ENCODE measurements around the gene MUC13.
"Not testable (repeated sequence)": the region's sequence is repeated elsewhere in the genome, so short reads cannot be mapped to it uniquely, and the experiment has no call there.

The MUC13 gene, protein sequence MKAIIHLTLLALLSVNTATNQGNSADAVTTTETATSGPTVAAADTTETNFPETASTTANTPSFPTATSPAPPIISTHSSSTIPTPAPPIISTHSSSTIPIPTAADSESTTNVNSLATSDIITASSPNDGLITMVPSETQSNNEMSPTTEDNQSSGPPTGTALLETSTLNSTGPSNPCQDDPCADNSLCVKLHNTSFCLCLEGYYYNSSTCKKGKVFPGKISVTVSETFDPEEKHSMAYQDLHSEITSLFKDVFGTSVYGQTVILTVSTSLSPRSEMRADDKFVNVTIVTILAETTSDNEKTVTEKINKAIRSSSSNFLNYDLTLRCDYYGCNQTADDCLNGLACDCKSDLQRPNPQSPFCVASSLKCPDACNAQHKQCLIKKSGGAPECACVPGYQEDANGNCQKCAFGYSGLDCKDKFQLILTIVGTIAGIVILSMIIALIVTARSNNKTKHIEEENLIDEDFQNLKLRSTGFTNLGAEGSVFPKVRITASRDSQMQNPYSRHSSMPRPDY

DNA sequence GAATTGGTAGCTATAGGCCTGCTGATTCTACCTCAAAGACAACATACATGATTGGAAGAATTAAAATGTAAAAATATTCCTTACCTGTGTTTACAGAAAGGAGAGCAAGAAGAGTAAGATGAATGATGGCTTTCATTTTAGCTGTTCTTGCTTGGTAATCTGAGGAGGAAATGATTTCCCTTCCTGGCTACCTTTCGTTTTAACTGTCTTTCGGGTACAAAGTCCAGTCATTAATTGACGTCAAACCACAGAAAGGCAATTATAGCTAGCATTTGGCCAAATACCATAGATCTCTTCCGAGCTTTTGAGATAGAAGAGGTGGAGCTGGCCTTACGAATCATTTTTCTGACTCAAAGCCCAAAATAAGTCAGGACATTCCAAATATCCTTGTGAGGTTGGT lies at the start of gene MUC13:
TSS of gene MUC13 (minus strand) at position 175 of the 400 bp plus-strand sequence. CDS start at position 136, 39 bp downstream.
- DNase-seq = no peak

DNA sequence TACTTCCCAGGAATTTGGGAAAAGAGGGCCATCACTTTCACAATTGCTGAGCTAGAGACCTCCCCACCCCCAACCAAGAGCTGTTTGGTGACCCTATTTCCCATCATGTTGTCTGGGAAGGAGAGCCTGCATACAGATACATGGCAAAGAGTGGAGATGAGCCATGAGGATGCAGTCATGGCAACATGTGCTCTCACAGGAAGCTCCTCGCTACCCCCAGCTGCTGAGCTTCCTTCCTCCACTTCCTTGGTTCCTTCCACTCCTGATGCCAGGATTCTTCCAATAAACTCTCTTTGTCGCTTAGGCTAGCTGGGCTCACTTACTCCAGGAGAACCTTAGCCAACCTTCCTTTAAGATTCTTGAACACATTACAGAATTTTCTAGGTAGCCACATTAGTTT lies 48.3 kb upstream of the MUC13 start:
- DNase-seq = no peak

DNA sequence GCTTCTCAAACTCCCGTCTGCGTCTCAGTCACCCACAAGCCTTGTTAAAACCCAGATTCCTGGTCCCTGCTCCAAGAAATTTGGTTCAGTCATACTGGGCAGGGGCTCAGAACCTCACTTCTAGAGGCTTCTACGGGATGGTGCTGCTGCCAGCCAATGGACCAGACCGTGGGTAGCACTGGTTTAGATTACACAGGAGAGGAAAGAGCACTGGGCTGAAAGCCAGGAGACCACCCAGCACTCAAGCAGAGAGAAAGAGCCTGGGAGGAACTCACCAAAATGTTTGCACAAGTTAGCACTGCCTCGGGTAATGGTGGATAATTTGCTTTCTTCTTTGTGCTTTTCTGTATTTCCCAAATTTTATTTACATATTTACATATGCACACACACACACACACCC lies 46.9 kb upstream of the MUC13 start:
- no peak for DNase-seq

DNA sequence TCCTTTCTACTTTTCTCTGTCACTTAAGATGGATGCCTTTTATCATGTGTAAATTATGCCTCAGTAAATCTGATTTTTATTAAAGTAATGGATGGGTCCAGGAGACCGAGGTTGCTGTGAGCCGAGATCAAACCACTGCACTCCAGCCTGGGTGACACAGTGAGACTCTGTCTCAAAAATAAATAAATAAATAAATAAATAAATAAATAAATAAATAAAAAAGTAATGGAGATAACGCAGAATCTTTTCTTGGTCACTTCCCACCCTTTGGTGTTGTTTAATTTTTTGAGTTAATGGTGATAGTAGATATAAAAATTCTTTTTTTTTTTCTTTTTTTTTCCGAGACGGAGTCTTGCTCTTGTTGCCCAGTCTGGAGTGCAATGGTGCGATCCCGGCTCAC lies 44.1 kb upstream of the MUC13 start:
- DNase-seq = no peak

DNA sequence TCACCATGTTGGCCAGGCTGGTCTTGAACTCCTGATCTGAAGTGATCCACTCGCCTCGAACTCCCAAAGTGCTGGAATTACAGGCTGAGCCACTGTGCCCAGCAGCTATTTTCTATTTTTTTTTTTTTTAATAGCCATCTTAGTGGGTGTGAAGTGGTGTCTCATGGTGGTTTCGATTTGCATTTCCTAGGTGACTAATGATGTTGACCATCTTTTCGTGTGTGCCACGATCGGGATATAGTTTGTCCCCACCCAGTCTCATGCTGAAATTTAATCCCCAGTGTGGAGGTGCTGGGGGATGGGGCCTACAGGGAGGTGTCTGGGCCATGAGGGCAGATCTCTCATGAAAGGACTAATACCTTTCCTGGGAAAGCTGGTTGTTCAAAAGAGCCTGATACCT lies 41.8 kb upstream of the MUC13 start:
- DNase-seq = no peak

DNA sequence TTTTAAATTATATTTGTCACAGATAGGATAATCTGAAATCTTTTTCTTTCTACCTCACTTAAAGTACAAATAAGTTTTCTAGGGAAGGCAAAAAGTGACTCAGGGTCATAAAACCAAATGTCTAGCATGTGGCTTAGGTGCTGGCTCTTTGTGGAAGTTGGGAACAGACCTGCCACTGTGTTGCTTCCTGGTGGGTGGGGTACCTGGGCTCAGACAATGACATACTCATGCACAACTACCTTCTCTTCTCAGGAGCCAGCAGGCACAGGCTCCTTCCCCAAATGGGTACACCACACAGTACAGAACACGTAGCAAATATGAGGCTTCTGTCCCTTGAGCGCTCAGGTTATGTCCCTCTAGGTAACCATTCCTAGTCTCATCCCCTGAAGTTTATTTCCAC lies 40.1 kb upstream of the MUC13 start:
- DNase-seq = no peak

DNA sequence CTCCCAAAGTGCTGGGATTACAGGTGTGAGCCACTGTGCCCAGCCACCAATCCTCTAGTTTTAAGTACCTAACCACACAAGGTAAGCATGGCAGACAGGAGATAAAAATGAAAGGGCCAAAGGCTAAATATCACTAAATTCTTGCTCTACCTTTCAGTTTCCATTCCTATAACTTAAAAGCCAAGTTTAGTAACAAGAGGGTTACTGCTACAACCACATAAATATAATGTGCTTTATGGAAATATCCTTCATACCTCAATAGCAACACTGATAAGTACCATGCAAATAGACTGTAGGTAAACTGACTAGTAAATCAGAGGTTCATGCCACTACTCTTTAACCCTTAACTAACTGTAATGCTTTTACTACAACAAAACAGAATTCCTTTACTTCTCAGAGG lies 38.7 kb upstream of the MUC13 start:
- DNase-seq = no peak

DNA sequence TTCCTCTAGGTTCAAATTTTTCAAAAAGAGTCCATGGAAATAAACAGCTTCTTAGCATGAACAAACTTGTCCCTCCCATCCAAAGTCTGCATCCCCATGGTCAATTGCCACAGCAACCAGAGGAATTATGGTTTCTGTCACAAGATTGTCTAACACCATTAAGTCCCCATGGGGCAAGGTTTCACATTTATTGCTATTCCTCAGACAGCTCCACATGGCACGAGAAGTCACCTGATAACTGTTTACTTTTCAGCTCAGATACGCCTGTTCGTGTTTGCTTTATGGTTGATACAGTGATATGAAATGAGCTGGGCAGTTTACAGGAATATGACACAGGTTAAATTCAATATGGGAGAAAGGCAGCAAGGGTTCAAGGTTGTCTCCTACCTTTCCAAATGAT lies 37.9 kb upstream of the MUC13 start:
- no peak for DNase-seq

DNA sequence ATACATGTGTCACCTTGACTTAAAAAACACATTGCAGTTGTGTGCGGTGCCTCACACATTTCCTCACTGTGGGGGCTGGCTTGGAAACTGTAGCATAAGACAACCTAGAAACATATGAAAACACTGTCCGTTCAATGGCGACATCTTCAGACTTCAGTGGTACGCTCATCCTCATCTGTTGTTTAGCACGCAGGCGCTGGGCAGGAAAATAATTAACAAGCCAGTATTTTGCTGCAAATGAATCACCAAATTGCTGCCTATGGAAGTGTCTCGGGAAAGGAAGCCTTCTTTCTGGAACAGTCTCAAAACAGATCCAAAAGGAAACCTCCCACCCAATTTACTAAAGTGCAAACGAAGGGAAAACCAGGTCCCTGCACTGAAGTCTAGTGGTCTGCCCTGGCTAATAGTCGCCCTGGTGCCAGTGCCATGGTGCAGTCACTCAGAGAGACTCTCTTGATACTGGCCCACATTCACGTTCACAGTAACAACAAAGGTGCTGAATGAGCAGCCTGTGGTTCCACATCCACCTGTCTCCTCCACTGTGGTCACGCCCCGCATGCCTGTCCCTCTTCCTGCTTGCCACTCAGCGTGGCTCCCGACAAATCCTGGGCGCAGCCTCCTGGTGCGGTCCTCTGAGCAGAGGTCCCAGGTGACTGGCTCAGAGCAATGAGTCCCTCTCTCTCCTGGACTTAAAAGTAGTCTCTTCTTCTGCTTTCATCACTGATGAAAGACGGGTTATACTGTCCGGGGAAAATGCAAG lies 35.6 kb upstream of the MUC13 start:
- DNase-seq = no peak

DNA sequence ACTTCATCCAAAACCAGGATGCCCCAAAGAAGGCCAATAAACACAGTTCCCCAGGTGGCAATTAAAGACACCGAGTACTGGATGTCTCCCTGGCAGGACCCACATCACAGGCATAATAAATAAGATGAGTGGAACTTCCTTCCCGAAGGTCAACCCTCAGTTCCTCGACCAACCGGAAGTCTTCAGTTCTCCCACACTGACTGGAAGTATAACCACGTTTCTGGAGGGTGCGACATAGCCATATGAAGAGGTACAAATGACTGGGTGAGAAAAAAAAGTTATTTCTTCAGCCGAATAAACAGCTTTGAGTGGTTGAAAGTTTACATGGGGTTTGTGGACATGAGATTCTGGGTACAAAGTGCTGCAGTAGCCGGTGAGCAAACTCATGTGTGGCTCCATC lies 34.6 kb upstream of the MUC13 start:
- no peak for DNase-seq

DNA sequence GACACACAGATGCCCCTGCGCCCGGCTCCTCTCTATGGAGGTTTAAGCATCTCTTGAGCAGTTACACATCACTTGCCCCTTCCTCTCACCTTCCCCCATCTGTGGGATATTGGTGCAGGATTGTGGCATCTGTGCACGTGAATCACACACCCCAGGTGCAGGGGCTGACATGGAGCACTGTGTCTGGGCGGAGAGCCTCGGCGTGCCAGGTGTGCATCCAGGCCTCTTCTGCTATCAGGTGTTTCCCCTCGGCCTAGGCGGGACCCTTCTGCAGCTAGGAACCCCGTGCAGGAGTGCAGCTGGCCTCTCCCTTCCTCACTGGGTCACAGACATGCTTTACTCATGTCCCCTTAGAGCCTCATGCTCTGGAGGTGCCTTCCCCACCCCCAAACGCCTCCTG lies 33.4 kb upstream of the MUC13 start:
- DNase-seq = no peak

DNA sequence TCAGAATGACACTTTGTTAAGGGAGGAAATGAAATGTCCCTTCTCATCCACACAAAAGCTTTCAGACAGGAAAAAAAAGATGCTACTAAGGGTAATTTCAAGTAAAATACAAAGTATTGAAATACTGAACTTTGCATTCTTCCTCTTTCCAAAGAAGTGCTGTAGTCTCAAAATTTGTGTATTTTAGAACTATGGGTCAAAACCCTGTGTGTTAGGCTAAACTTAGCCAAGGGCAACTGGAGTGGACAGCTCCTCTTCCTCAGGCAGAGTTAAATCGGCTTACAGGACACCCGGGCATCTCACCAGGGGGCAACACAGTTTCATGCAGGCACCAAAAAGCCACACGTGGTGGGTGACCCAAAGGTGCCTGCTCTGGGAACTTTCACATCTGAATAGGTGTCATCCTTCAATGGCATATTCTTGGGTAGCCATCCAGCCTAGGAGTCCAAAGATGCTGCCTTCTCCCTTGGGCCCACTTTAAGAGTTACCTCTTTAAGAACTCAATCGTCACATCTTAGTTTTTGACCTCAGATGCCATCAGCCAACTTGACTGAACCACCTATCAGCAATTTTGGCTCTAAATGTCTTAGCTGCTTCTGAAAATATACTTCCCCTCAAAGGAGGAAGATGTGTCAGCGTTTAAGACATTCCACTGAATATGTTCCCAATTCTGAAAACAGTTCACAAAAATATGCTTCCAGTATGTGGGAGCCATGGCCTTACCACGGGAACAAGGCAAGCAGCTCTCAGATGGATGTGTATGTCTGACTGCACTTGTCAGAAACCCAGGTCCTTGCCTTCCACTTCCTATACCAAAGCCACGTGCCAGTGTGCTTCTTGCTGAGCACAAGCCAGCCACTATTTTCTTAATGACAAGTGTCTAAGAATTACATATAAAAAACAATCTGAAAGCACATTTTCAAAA lies 32.2 kb upstream of the MUC13 start:
- no peak for DNase-seq

DNA sequence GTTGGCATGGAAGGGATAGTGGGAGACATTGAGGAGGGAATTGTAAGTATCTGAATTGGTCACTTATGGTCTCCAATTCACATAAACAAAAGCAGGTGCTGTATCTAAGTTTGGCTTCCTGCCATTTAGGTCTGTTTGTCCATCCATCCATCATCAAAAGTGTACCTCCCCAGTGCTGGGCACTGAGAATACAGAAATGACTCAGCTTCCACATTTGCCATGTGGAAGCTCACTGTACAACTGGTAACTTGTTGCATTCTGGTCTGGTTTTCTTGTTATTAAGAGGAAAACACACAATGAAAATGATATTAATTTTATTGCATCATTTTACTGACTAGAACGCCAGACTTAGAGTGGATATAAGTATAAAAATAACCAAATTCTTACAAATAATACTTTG lies 30.9 kb upstream of the MUC13 start:
- no peak for DNase-seq

DNA sequence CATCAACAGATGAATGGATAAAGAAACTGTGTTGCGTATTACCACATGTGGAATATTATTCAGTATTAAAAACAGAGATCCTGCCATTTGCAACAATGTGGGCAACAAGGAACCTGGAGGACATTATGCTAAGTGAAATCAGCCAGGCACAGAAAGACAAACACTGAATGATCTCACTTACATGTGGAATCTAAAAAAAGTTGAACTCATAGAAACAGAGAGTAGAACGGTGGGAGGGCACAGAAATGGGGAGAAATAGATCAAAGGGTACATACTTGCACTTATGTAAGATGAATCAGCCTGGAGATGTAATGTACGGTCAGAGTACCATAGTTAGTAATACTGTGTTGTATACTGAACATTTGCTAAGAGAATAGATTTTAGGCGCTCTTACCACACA lies 29.8 kb upstream of the MUC13 start:
- DNase-seq = no peak

DNA sequence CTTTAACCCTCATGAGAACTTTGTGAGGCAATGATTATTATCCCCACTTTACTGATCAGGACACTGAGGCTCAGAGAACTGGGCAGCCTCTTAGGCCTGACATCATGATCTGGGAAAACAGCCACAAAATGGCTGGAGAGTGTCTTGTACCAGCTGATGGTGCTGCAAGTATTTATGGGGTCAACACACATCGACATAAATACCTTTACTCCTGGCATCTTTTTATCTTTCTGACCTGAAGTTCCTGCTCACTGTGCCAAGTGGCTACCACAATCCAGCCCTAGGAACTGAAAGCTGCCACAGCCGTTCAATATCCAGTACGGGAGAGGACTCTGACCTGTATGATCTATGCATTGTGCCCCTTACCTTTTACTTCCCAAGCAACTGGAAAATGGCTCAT lies 29.2 kb upstream of the MUC13 start:
- DNase-seq = no peak

DNA sequence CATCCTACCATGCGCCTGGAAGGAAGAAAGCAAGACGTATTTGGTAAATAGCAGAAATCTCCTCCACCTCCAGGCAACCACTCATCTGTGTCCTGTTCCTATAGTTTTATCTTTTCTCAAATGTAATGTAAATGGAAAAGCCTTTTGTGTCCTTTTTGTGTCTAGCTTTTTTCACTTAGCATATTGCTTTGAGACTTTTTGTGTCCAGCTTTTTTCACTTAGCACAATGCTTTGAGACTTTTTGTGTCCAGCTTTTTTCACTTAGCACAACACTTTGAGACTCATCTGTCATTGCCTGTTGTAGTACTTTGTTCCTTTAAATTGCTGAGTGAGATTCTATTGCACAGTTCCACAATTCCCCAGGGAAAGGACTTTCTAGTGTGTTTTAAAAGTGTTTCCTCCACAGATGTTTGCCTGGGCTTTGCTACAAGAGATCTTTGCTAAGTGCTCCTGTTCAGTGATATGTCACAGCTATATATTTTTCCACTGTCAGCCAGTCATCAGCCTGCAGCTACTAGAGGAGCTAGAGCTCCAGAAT lies 27.9 kb upstream of the MUC13 start:
- DNase-seq = no peak

DNA sequence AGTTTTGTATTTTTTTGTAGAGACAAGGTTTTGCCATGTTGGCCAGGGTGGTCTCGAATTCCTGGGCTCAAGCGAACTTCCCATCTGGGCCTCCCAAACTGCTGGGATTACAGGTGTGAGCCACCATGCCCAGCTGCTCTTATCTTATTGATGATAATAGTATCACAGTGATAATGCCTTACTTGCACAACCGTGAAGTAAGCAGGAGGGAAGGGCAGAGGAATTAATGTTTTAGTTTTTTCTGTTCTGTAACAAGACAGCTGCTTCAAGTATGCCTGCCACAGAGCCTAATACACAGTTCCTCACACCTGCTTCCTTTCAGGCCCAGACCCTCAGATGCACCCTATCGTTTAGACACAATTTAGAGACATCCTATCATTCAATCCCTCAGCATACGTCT lies 26.1 kb upstream of the MUC13 start:
- no peak for DNase-seq

DNA sequence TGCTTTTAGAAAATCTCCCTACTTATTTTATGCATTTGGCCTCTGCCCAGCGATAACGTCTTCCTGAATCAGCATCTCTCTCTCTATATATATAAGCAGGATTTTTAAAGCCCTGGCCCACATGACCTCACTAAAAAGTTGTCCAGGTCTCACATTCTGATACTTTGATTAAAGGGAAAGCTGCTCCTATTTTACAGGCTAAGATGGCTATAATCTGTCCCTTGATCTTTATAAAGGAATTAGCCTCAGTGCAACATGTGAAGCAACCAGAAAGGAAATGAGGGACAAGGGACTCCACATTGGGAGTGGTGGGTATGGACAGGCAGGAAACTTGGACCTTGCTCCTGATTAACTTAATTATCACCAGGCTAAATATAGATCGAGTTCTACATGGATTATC lies 25.6 kb upstream of the MUC13 start:
- DNase-seq = no peak

DNA sequence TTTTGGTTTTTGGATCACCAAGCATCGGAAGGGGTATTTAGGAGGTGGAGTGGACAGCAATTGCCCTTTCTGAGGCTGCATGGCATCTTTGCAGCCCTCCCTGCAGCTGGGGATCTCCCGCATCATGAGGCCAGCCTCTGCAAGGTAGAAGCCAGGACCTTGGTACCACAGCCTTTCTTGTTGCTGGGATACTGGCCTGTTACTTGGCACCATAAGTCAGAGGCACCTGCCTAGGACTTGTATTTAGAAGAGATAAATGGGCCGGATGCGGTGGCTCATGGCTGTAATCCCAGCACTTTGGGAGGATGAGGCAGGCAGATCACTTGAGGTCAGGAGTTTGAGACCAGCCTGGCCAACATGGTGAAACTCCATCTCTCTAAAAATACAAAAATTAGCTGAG lies 23.4 kb upstream of the MUC13 start:
- not testable (repeated sequence) for DNase-seq

DNA sequence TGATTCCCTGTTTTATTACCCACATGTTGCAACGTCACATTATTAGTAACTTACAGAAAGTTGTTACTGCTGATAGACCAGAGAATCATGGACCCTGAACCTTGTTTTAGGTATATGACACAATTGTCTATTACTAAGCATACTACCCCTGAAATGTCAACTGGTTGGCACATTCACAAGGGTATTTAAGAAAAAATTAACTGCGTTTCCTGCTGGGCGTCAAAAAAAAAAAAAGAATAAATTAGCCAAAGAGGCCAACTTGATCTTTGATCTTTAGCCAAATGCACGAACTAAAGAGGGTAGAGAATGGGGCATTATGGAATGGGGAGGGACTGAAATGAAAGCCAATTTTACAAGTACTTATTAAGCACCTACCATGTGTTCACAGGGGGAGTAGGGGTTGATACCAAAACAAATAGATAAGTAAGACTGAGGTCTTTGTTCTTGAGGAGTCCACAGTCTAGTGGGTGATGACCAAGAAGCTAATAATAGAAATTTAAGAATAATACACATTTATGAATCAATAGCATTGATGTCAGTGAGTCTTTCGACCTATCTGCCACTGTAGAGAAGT lies 17.8 kb upstream of the MUC13 start:
- no peak for DNase-seq

DNA sequence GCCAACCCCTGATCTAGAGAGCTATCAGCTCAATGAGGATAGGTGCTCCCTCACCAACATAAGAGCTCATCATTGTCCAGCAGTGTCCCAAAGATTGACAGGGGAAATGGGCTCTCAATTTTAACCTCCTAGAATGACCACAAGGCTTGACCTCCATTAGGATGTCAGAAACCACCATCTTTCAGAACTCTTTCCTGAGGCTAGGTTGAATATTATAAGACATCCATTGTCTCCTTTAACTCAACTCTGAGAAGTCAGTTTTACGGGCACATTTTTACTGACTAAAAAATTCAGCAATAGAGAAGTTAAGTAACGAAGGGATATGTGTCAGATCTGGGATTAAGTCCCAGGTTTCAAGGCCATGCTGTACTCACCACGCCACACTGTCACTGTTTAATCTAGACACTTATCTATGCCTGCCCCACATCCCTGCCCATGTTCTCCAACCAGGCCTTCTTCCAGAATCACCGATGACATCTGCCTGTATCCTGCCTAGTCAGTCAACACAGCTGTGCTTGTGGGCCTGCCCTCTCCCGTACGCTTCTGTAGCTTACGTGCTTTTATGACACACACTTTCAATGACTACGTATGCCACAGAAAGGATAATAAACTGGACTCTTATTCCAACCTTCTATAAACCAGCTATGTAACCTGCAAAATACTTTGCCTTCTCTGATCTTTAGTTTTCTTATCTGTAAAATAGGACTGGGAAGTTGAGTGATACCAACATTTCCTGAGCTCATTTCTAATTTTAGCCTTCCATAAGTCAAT lies 17.1 kb upstream of the MUC13 start:
- DNase-seq = no peak

DNA sequence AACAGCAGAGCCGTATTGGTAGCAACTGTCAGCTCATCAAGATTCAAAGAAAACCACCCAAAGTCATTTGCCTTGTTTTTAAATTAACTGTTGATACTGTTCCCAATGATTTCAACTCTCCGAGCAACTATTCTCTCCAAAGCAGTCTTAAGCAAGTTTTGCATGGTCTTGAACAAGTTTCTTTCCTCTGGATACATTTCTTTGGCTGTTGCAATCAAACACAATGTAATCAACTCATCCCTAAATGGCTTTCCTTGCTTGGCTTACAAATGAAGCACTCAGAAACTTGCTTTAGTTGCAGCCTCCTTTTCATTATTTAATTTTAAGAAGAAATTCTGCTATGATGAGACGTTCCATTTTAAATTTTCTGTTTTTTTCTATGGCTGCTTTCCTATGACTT lies 15.5 kb upstream of the MUC13 start:
- DNase-seq = no peak

All from Kasumi-1 (cell line).